Measurements from ENCODE around the gene MAP3K15.
"Not testable (repeated sequence)": the region's sequence is repeated elsewhere in the genome, so short reads cannot be mapped to it uniquely, and the experiment has no call there.

Gene MAP3K15

GRCh38 chrX:19539665-19540064, 24.4 kb upstream of the MAP3K15 start:
- DNase-seq: no peak

GRCh38 chrX:19535476-19535875, 20.2 kb upstream of the MAP3K15 start:
- peak; percentile 18 for DNase-seq

- DNase-seq: no peak
Measured at GRCh38 chrX:19532709-19533108, 17.4 kb upstream of the MAP3K15 start.

GRCh38 chrX:19517965-19518364, 2.7 kb upstream of the MAP3K15 start:
- DNase-seq: no peak

GRCh38 chrX:19515615-19516105, 352 bp upstream of the MAP3K15 start:
- DNase-seq: no peak

GRCh38 chrX:19513383-19513782, 1.9 kb downstream of the MAP3K15 start:
- DNase-seq: no peak

- no peak for DNase-seq
Measured at GRCh38 chrX:19512961-19513360, 2.3 kb downstream of the MAP3K15 start.

- DNase-seq: no peak
Measured at GRCh38 chrX:19512359-19512758, 2.9 kb downstream of the MAP3K15 start.

- not testable (repeated sequence) for DNase-seq
Measured at GRCh38 chrX:19511796-19512195, 3.5 kb downstream of the MAP3K15 start.

- no peak for DNase-seq
Measured at GRCh38 chrX:19496711-19497110, 18.6 kb downstream of the MAP3K15 start.

GRCh38 chrX:19487520-19488200, 27.6 kb downstream of the MAP3K15 start:
- DNase-seq: no peak

GRCh38 chrX:19479458-19479857, 35.9 kb downstream of the MAP3K15 start:
- no peak for DNase-seq

- not testable (repeated sequence) for DNase-seq
Measured at GRCh38 chrX:19468383-19468782, 46.9 kb downstream of the MAP3K15 start.

- DNase-seq: no peak
Measured at GRCh38 chrX:19462879-19463278, 52.4 kb downstream of the MAP3K15 start.

- DNase-seq: no peak
Measured at GRCh38 chrX:19462231-19462630, 53.1 kb downstream of the MAP3K15 start.

GRCh38 chrX:19457662-19458061, 57.6 kb downstream of the MAP3K15 start:
- DNase-seq: no peak

- DNase-seq: no peak
Measured at GRCh38 chrX:19448077-19448476, 67.2 kb downstream of the MAP3K15 start.

- DNase-seq: no peak
Measured at GRCh38 chrX:19446397-19446796, 68.9 kb downstream of the MAP3K15 start.

GRCh38 chrX:19445772-19446171, 69.5 kb downstream of the MAP3K15 start:
- DNase-seq: not testable (repeated sequence)

- DNase-seq: no peak
Measured at GRCh38 chrX:19443869-19444526, 71.3 kb downstream of the MAP3K15 start.

GRCh38 chrX:19440713-19441112, 74.6 kb downstream of the MAP3K15 start:
- peak; percentile 29 for DNase-seq

- DNase-seq: not testable (repeated sequence)
Measured at GRCh38 chrX:19422661-19423060, 92.6 kb downstream of the MAP3K15 start.

GRCh38 chrX:19410259-19410658, 105.0 kb downstream of the MAP3K15 start:
- DNase-seq: no peak

- DNase-seq: no peak
Measured at GRCh38 chrX:19403696-19404095, 111.6 kb downstream of the MAP3K15 start.
